GM15510 (cell line): ENCODE data around the gene MGAT4A.

ENCODE experiments used
- POLR2A ChIP-seq: IDR thresholded peaks from 3 replicates; pipeline ENCODE4 v1.6.1; 2011; ENCODE audit warnings: borderline replicate concordance; ENCODE audit not compliant: insufficient read length; ENCODE audit errors: extremely low read depth

MGAT4A gene

GRCh38 chr2:98665677-98666076 lies 65.3 kb downstream of the MGAT4A start:
- no peak for TF ChIP-seq POLR2A

- no peak for TF ChIP-seq POLR2A
These were observed 66.6 kb downstream of the MGAT4A start for GRCh38 chr2:98664323-98664722.

DNA sequence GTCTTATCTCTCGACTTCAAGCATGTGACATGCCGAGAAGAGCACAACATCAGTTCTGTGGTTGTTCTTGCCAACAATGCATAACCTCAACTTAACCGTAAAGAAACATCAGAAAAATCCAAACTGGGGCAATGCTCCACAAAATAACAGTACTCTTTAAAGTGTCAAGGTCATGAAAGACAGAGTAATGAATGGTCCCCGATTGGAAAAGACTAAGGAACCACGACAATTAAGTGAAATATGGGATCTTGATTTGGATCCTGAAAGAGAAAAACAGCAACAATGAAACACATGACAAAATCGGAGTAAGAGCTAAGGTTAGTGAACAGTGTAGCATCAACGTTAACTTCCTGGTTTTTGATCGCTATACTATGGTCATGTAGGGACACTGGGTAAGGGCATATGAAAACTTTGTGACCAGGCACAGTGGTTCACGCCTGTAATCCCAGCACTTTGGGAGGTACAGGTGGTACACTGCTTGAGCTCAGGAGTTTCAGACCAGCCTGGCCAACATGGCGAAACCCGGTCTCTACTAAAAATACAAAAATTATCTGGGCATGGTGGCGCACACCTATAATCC lies 67.3 kb downstream of the MGAT4A start:
- no peak for TF ChIP-seq POLR2A

DNA sequence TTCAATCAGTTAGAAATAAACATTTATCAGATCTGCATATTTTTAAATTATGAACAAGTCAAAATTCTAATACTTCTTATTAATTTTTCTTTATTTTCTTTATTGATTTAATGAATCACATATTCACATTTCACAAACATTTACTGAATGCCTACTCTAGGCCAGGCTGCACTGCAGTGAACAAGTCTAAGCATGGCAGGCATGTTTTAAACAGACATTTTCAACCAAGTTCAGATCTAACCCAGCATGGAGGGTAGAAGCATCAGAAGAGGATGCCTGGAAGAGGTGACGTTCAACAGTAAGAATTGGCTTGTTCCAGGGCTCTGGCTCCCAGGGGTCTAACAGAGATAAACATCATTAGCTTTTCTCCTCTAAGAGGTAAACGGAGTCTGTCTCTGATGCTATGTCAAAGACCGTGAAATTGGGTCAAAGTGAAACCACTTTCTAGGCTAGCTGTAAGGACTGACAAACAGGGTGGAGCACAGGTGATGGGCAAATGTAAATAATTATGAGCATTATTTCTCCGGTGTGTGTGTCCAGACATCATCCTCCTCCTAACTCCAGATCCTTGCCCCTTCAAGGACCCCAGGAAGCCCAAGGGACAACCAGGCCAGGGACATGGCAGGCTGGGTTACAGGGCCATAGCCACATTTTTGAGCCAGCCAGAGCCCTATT lies 72.0 kb downstream of the MGAT4A start:
- no peak for TF ChIP-seq POLR2A

DNA sequence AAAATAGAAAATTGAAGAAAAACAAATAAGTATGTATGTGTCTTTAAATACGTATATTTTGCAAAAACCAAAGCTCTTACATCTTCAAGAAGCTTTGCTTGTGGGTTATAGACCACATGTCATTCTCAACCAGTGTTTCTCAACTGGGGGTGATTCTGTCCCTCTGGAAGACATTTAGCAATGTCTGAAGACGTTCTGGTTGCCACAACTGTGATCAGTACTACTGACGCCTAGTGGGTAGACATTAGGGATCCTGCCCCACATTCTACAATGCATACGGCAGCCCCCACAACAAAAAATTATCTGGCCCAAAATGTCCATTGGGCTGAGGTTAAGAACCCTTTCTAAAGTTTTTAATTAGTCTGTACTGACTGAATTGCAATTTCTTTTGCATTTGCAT lies 74.1 kb downstream of the MGAT4A start:
- no peak for TF ChIP-seq POLR2A

DNA sequence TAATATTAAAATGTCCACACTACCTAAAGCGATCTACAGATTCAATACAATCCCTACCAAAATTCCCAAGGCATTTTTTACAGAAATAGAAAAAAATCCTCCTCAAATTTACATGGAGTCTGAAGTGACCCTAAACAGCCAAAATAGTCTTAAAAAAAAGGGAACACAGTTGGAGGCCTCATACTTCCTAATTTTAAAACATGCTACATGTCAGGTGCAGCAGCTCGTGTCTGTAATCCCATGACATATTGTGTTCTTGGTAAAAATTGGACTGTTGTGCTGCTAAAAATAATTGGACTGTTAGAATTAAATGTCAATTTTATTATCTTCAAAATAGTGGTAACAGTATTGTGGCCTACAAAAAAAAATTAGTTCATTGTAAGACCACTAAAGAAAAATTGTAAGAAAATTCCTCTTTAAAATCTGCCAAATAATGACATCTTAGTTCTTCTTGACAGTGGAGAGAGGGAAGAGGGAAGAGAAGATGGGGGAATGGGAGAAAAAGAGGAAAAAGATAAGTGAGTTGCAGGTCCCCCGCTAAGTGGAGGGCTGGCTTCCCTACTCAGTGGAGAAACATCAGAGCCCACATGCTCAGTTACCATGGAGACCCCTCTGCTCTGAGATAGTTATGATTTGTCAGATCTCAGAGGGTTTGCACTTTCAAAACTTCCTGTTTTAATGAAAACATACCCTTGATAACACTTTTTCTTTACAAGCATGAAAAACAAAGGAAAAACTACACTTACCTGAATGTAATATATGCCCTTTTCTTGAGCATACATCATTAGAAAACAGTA lies 76.0 kb downstream of the MGAT4A start:
- TF ChIP-seq POLR2A: no peak

DNA sequence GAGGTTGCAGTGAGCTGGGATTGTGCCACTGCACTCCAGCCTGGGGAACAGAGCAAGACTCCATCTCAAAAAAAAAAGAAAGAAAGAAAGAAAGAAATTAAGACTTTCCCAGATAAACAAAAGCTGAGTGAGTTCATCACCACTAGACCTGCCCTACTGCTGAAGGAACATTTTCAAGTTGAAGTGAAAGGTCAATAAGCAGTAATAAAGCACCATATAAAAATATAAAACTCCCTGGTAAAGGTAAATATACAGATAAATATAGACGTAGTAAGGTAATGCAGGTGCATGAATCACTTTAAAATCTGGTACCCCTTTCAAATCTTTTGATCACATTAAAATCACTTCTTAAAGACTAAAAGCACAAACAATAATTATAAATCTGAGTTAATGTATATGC lies 79.9 kb downstream of the MGAT4A start:
- TF ChIP-seq POLR2A: no peak

- TF ChIP-seq POLR2A: no peak
These were observed 80.9 kb downstream of the MGAT4A start for GRCh38 chr2:98649992-98650375.

GRCh38 chr2:98649135-98649991 lies 81.6 kb downstream of the MGAT4A start:
- no peak for TF ChIP-seq POLR2A

- TF ChIP-seq POLR2A: no peak
These were observed 82.5 kb downstream of the MGAT4A start for GRCh38 chr2:98648451-98648850.

- no peak for TF ChIP-seq POLR2A
These were observed 83.3 kb downstream of the MGAT4A start for GRCh38 chr2:98647636-98648035.

DNA sequence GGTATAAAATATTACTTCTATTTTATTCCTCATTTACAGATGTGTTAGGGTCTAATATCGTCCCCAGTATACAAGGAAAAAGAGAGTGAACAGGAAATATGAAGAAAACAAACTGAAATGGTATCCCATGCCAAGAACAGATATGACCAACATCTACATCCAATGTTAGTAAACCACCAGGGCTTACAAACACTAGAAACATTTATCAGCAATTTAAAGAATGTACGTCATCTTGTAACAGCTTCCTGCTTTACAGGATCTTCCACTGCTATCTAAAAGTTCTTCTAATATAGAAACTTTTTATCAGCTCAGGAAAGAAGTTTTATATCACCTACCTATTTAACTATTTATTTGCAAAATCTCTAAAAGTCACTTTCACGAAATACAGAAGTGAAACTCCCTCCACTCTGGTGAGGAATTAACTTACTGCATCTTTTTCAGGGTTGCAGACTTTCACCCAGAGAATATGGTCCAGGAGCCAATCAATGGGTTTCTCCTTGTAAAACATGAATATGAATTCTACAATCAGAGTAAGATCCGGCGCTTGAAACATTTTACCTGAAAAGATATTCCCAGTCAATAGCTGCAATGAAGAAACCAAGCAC lies 87.3 kb downstream of the MGAT4A start:
- TF ChIP-seq POLR2A: no peak

GRCh38 chr2:98637401-98638147 lies 93.4 kb downstream of the MGAT4A start:
- no peak for TF ChIP-seq POLR2A
